SK-N-SH treated with all-trans-retinoic acid at 6 μM for 48 hours (cell line): Measurements from ENCODE around the gene CDCP1.

Experiments
- ARNTL ChIP-seq: fragments of 450-650 bp; formaldehyde crosslinking; IDR thresholded peaks from 2 replicates; pipeline ENCODE4 v1.5.0; 2020; ENCODE audit warnings: low read depth, mild to moderate bottlenecking, moderate library complexity, borderline replicate concordance
- ESRRG ChIP-seq: fragments of 250-450 bp; sonication (Bioruptor Pico); IDR thresholded peaks from 2 replicates; pipeline ENCODE4 v1.6.1; 2021; ENCODE audit warnings: mild to moderate bottlenecking
- GLIS3 ChIP-seq: fragments of 250-450 bp; sonication (Bioruptor Pico); IDR thresholded peaks from 2 replicates; pipeline ENCODE4 v1.5.0; 2020; ENCODE audit warnings: mild to moderate bottlenecking, moderate library complexity
- ISL1 ChIP-seq: fragments of 250-450 bp; sonication (Bioruptor Pico); IDR thresholded peaks from 2 replicates; pipeline ENCODE4 v2.1.2; 2022; ENCODE audit warnings: mild to moderate bottlenecking, moderate library complexity
- RARB ChIP-seq: fragments of 250-450 bp; sonication (Bioruptor Pico); IDR thresholded peaks from 2 replicates; pipeline ENCODE4 v1.8.0; 2021; ENCODE audit warnings: mild to moderate bottlenecking, moderate library complexity
- TOX ChIP-seq: fragments of 250-450 bp; sonication (Bioruptor Pico); IDR thresholded peaks from 2 replicates; pipeline ENCODE4 v1.8.0; 2021; ENCODE audit warnings: mild to moderate bottlenecking, moderate library complexity, borderline replicate concordance
- ZC3H10 ChIP-seq: fragments of 250-450 bp; sonication (Bioruptor Pico); IDR thresholded peaks from 2 replicates; pipeline ENCODE4 v1.5.1; 2021; ENCODE audit warnings: mild to moderate bottlenecking, moderate library complexity
- ZFP3 ChIP-seq: fragments of 250-450 bp; sonication (Bioruptor Pico); IDR thresholded peaks from 2 replicates; pipeline ENCODE4 v1.5.0; 2020; ENCODE audit warnings: mild to moderate bottlenecking, moderate library complexity
- ZFP30 ChIP-seq: fragments of 450-650 bp; formaldehyde crosslinking; IDR thresholded peaks from 2 replicates; pipeline ENCODE4 v1.5.0; 2022; ENCODE audit warnings: mild to moderate bottlenecking, moderate library complexity
- ZNF8 ChIP-seq: fragments of 450-650 bp; formaldehyde crosslinking; IDR thresholded peaks from 2 replicates; pipeline ENCODE4 v1.5.0; 2020; ENCODE audit warnings: mild to moderate bottlenecking, moderate library complexity
- TF ChIP-seq, protein P1 (sequence below): fragments of 250-450 bp; sonication (Bioruptor Pico); IDR thresholded peaks from 2 replicates; pipeline ENCODE4 v1.5.1; 2021; ENCODE audit warnings: mild to moderate bottlenecking, moderate library complexity

- TF ChIP-seq ZFP3 (CRISPR knock-in tag) (no peak), ZNF8 (CRISPR knock-in tag) (no peak), ZC3H10 (CRISPR knock-in tag) (no peak), TOX (CRISPR knock-in tag) (no peak), ARNTL (no peak), RARB (CRISPR knock-in tag) (no peak), ISL1 (CRISPR knock-in tag) (no peak), ZFP30 (CRISPR knock-in tag) (no peak), GLIS3 (CRISPR knock-in tag) (no peak), ESRRG (CRISPR knock-in tag) (no peak)
- TF ChIP-seq, protein P1, sequence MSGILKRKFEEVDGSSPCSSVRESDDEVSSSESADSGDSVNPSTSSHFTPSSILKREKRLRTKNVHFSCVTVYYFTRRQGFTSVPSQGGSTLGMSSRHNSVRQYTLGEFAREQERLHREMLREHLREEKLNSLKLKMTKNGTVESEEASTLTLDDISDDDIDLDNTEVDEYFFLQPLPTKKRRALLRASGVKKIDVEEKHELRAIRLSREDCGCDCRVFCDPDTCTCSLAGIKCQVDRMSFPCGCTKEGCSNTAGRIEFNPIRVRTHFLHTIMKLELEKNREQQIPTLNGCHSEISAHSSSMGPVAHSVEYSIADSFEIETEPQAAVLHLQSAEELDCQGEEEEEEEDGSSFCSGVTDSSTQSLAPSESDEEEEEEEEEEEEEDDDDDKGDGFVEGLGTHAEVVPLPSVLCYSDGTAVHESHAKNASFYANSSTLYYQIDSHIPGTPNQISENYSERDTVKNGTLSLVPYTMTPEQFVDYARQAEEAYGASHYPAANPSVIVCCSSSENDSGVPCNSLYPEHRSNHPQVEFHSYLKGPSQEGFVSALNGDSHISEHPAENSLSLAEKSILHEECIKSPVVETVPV: no peak
These were observed 26.8 kb downstream of the CDCP1 start for GRCh38 chr3:45119376-45119775.
